ENCODE measurements around the gene RHOD.

GRCh38 chr11:67031791-67032561 lies 24.7 kb upstream of the RHOD start:
- TF ChIP-seq DDX20 (tag; IDR thresholded peaks at IDR 0.05; ENCODE audit: low read depth) = no peak
- TF ChIP-seq KAT8 (IDR thresholded peaks at IDR 0.05; ENCODE audit: low read depth) = no peak
- no peak for TF ChIP-seq ZNF3 (CRISPR knock-in tag; IDR thresholded peaks at IDR 0.05)
- no peak for TF ChIP-seq ZBTB49 (CRISPR knock-in tag; IDR thresholded peaks at IDR 0.05; ENCODE audit: borderline replicate concordance)
- TF ChIP-seq TBP (optimal IDR thresholded peaks at IDR 0.05; ENCODE audit: low read depth, low read length) = no peak

Data from K562 (cell line).